Parathyroid adenoma (tissue), 2 donors: ENCODE data around the gene EGFLAM.
A peak's percentile ranks its signal among the peaks of the same experiment; 100 is the strongest.

Experiments
- H2AFZ ChIP-seq: fragments of 300-600 bp; sonication (generic); one replicate; pipeline ENCODE4 v1.7.0; 2017; ENCODE audit warnings: antibody characterized with exemption, mild to moderate bottlenecking
- H3K27ac ChIP-seq: fragments of 300-600 bp; sonication (generic); one replicate; pipeline ENCODE4 v1.7.0; 2017
- H3K27me3 ChIP-seq: fragments of 300-600 bp; sonication (generic); one replicate; pipeline ENCODE4 v1.7.0; 2017; ENCODE audit warnings: low read length; ENCODE audit not compliant: control insufficient read depth, insufficient read depth
- H3K36me3 ChIP-seq: fragments of 300-600 bp; sonication (generic); one replicate; pipeline ENCODE4 v1.7.0; 2017; ENCODE audit warnings: low read length; ENCODE audit not compliant: control insufficient read depth, insufficient read depth
- H3K4me1 ChIP-seq: fragments of 300-600 bp; sonication (generic); one replicate; pipeline ENCODE4 v1.7.0; 2017; ENCODE audit warnings: control low read depth
- H3K4me2 ChIP-seq: fragments of 300-600 bp; sonication (generic); one replicate; pipeline ENCODE4 v1.7.0; 2017; ENCODE audit warnings: low read length
- H3K4me3 ChIP-seq: fragments of 300-600 bp; sonication (generic); one replicate; pipeline ENCODE4 v1.7.0; 2017; ENCODE audit warnings: low read depth, low read length
- H3K79me2 ChIP-seq: fragments of 300-600 bp; sonication (generic); one replicate; pipeline ENCODE4 v1.7.0; 2017; ENCODE audit warnings: control low read depth
- H3K9ac ChIP-seq: fragments of 300-600 bp; sonication (generic); one replicate; pipeline ENCODE4 v1.7.0; 2017; ENCODE audit warnings: mild to moderate bottlenecking
- H3K9me3 ChIP-seq: fragments of 300-600 bp; sonication (generic); one replicate; pipeline ENCODE4 v1.7.0; 2017; ENCODE audit warnings: low read length; ENCODE audit not compliant: control insufficient read depth
- TF ChIP-seq, protein P1 (sequence below): fragments of 300-600 bp; sonication (generic); IDR thresholded peaks from one replicate; pipeline ENCODE4 v1.7.0; 2017; ENCODE audit warnings: antibody characterized with exemption, mild to moderate bottlenecking
- donor health status: primary hyperparathyroidism.

The EGFLAM gene

DNA sequence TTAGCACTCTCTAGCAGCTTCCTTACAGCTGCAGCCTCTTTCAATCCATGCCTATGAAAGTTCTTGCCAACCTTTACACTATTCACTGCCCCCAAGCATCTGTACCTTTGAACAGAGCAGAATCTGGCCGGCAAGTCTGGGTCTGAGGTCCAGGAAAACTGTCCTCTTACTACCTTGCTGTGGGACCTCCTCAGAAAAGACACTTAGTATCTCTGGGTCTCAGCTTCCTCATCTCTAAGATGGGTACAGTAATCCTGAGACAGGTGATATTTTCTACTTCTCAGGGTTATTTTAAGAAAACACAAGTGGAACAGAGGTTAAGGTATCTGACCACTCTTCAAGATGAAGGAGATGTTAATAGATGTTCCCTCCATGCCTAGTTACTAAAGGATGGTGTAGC is 120.2 kb downstream of the EGFLAM start:
- H3K36me3 ChIP-seq: no peaks in the 10 kb centered on the region
- no peaks in the 10 kb centered on the region for H3K9me3 ChIP-seq
- H3K27me3 ChIP-seq: no peaks in the 10 kb centered on the region
- no peaks in the 10 kb centered on the region for H3K4me1 ChIP-seq
- TF ChIP-seq, protein P1, sequence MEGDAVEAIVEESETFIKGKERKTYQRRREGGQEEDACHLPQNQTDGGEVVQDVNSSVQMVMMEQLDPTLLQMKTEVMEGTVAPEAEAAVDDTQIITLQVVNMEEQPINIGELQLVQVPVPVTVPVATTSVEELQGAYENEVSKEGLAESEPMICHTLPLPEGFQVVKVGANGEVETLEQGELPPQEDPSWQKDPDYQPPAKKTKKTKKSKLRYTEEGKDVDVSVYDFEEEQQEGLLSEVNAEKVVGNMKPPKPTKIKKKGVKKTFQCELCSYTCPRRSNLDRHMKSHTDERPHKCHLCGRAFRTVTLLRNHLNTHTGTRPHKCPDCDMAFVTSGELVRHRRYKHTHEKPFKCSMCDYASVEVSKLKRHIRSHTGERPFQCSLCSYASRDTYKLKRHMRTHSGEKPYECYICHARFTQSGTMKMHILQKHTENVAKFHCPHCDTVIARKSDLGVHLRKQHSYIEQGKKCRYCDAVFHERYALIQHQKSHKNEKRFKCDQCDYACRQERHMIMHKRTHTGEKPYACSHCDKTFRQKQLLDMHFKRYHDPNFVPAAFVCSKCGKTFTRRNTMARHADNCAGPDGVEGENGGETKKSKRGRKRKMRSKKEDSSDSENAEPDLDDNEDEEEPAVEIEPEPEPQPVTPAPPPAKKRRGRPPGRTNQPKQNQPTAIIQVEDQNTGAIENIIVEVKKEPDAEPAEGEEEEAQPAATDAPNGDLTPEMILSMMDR: no peak
- no peaks in the 10 kb centered on the region for H3K79me2 ChIP-seq
- no peak overlapping the region for H3K27ac ChIP-seq
- H3K4me3 ChIP-seq: no peak overlapping the region
- no peak overlapping the region for H3K4me2 ChIP-seq
- H3K9ac ChIP-seq: no peak overlapping the region
- H2AFZ ChIP-seq: no peak overlapping the region

DNA sequence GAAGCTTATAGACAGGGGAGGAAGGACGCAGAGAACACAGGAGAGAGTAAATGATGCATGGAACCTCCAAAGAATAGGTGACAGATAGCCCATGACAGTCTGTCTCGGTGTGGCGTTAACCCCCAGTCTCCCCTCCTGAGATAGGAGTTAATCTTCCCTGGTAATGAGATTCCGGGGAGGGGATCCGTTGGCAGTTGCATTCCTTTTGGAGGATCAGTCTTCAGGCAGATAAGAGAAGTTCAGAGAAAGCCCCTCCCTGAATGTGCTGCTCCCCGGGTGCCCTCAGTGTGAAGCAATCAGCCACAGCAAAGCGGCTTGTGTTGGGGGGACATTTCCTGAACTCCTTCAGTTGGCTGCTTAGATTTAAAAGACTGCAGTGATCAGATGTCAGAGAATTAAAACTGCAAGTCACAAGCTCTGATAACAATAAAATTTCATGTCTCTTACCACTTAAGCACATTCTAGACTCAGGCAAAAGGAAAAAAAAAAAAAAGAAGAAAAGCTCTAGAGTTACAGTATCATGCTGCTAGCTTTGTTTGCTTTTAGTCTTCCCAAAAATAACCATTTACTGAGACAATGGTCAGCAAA is 121.1 kb downstream of the EGFLAM start:
- no peaks in the 10 kb centered on the region for H3K9me3 ChIP-seq
- no peaks in the 10 kb centered on the region for H3K79me2 ChIP-seq
- H3K4me1 ChIP-seq: no peaks in the 10 kb centered on the region
- no peak overlapping the region for H3K9ac ChIP-seq
- no peaks in the 10 kb centered on the region for H3K36me3 ChIP-seq
- no peak overlapping the region for H3K4me2 ChIP-seq
- H2AFZ ChIP-seq: peak overlapping the region; percentile 26
- no peak overlapping the region for H3K27ac ChIP-seq
- TF ChIP-seq, protein P1: no peak
- no peak overlapping the region for H3K4me3 ChIP-seq
- H3K27me3 ChIP-seq: no peaks in the 10 kb centered on the region

DNA sequence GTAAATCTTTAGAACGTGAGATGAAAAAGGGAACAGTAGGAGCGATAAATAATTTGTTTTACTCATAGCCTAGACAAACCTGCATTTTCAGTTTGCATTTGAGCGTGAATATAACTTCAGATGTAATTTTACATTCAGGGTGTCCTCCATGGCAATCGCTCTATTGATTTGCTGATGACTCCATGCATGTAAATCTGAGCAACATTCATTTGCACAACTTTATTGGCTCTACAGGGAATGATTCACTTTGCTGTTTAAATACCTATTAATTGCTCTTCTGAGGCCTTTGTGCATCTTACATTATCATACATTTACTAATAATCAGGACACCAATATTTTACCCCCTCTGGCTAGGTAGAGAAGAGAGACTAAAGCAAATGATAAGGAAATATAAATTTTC is 122.2 kb downstream of the EGFLAM start:
- H3K9me3 ChIP-seq: no peaks in the 10 kb centered on the region
- no peak overlapping the region for H3K27ac ChIP-seq
- no peaks in the 10 kb centered on the region for H3K79me2 ChIP-seq
- no peak overlapping the region for H3K4me2 ChIP-seq
- H3K27me3 ChIP-seq: no peaks in the 10 kb centered on the region
- no peak overlapping the region for H3K9ac ChIP-seq
- H3K4me3 ChIP-seq: no peak overlapping the region
- no peaks in the 10 kb centered on the region for H3K4me1 ChIP-seq
- H3K36me3 ChIP-seq: no peaks in the 10 kb centered on the region
- H2AFZ ChIP-seq: no peak overlapping the region
- TF ChIP-seq, protein P1: no peak

DNA sequence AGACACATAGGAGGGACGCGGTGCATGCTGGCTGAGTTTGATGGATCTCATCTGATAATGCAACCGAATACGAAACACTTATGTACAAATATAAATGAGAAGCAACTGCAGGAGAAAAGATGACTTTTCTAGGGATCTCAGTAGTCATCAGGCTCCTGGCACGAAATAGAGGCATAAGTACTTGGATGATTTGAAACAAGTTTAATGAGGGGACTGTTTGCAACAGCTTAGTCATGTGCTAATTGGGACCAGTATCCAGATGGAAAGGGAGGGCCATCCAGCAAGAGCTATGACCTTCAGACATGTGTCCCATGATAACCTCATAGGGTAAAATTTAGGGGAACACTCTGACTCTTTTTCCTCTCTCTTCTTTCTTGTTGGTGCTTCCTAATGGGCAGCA is 123.0 kb downstream of the EGFLAM start:
- TF ChIP-seq, protein P1: no peak
- Histone ChIP-seq H3K9ac (no peak overlapping the region), H3K4me3 (no peak overlapping the region), H3K4me1 (no peaks in the 10 kb centered on the region), H3K27me3 (no peaks in the 10 kb centered on the region), H3K36me3 (no peaks in the 10 kb centered on the region), H3K79me2 (no peaks in the 10 kb centered on the region), H2AFZ (no peak overlapping the region), H3K27ac (no peak overlapping the region), H3K4me2 (no peak overlapping the region), H3K9me3 (no peaks in the 10 kb centered on the region)

DNA sequence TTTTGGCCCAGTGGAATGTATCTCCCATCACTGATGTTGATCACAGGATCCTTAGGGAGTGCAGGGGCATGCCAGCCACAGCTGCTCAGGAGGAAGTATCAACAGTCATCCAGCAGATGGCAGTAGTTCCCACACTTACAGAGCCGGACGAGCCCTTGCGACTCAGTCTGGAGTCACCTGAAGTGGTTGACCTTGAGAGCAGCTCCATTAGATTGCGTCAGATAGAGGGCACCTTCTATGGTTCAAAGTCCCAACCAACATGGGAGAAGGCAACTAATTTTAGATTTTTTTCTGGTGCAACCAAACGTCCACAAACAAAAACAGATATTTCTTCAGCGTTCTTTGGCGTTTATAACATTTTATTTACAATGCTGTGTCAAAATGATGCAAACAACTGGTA is 124.5 kb downstream of the EGFLAM start:
- H3K4me1 ChIP-seq: no peaks in the 10 kb centered on the region
- H3K27ac ChIP-seq: no peak overlapping the region
- no peaks in the 10 kb centered on the region for H3K27me3 ChIP-seq
- no peaks in the 10 kb centered on the region for H3K79me2 ChIP-seq
- H3K4me3 ChIP-seq: no peak overlapping the region
- H2AFZ ChIP-seq: no peak overlapping the region
- H3K9me3 ChIP-seq: no peaks in the 10 kb centered on the region
- H3K9ac ChIP-seq: no peak overlapping the region
- no peaks in the 10 kb centered on the region for H3K36me3 ChIP-seq
- no peak overlapping the region for H3K4me2 ChIP-seq
- TF ChIP-seq, protein P1: peak; percentile 74
